Activated gamma-delta T cell treated with Interleukin-2 at 50 U/mL for 16 hours (primary cell): ENCODE results near the gene PRKG1.
"Not testable (repeated sequence)": the region's sequence is repeated elsewhere in the genome, so short reads cannot be mapped to it uniquely, and the experiment has no call there.

Source experiments
- DNase-seq: peaks from one replicate; pipeline ENCODE4 v3.0.0-alpha.2; 2020

The PRKG1 gene

DNA sequence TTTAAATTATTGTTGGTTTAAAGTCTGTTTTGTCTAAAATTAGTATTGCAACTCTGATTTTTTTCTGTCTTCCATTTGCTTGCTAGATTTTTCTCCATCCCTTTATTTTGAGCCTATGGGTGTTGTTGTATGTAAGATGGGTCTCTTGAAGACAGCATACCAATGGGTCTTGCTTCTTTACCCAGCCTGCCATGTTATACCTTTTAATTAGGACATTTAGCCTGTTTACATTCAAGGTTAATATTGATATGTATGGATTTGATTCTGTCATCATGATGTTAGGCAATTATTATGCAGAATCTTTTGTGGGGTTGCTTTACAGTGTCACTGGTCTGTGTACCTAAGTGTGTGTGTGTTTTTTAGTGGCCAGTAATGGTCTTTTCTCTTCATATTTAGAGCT is 906.5 kb downstream of the PRKG1 start:
- DNase-seq, result no peak

DNA sequence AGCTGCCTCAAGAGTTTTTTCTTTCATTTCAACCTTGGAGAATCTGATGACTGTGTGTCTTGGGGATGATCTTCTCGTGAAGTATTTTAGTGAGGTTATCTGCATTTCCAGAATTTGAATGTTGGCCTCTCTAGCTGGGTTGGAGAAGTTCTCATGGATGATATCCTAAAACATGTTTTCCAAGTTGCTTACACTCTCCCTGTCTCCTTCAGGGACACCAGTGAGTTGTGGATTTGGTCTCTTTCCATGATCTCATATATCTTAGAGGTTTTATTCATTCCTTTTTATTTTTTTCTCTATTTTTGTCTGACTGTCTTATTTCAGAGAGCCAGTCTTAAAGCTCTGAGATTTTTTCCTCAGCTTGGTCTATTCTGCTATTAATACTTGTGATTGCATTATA is 907.4 kb downstream of the PRKG1 start:
- DNase-seq, result no peak

DNA sequence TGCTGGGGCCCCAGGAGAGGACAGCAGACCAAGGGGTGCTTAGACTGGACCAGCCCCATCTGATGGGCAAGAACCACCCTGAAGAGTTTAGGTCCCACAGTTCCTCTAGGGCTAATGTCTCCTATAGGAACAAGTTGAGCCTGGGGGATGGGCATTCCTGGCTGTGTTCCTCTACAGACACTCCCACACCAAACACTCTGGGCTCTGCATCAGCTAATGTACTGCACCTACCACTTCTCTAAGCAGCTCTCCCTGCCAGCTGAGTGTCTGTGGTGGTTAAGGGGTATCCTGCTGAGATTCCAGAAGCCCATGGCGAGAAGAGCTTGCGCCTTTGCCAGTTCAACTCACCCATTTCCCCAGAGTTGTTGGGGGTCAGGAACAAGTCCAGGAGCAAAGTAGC is 909.2 kb downstream of the PRKG1 start:
- no peak for DNase-seq

- no peak for DNase-seq
These were observed 911.0 kb downstream of the PRKG1 start for GRCh38 chr10:51985336-51985735.

DNA sequence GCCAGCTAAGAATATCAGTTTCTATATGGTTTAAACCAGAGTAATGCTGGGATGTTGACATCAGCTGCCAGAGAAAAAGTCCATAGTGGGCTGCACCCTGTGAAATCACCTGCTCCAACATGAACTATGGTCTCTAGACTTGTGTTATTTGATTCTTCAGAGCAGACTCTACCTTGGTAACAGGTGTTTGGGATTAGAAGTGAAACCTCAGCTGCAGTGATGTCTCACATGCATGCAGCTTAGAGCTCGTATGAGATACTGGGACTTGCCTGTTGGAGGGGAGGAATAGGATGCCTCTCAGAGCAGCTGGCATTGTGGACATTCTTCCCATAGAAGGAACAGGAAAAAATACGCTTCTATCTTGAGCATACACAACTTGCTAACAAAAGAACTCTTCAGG is 912.2 kb downstream of the PRKG1 start:
- no peak for DNase-seq

DNA sequence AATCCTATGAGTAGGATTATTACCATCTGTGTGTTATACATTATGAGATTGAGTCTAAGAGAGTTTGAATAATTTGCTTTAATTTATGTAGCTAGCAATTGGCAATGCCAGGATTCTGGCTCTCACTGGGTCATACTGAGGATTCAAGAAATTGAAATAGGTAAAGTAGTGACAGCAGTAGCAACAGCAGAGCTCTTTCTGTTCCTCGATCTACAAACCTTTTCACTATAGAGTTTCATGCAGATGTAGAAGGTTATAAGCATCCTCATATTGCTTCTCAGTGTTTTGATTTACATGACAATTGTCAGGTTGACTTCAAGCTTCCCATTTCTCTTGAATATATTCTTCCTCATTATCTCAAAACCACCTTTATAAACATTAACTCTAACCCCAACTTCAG is 919.2 kb downstream of the PRKG1 start:
- DNase-seq, result no peak

DNA sequence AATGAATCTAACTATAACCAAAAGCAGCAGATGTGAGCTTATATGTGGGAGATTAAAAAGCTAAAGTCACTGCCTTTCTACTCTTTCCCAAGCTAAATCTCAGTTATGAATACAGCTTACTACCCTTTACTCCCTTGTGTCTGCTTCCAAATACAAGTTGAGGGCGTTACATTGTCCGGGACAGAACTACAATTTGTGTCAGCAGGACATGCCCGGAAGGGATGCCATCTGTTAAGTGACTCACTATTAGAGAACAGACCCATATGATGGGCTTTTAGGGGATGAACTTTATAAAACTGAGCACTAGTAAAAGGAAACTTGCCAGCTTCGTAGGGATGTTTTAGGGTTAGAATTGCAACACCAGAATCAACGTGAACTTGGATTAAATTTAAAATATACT is 924.8 kb downstream of the PRKG1 start:
- no peak for DNase-seq

DNA sequence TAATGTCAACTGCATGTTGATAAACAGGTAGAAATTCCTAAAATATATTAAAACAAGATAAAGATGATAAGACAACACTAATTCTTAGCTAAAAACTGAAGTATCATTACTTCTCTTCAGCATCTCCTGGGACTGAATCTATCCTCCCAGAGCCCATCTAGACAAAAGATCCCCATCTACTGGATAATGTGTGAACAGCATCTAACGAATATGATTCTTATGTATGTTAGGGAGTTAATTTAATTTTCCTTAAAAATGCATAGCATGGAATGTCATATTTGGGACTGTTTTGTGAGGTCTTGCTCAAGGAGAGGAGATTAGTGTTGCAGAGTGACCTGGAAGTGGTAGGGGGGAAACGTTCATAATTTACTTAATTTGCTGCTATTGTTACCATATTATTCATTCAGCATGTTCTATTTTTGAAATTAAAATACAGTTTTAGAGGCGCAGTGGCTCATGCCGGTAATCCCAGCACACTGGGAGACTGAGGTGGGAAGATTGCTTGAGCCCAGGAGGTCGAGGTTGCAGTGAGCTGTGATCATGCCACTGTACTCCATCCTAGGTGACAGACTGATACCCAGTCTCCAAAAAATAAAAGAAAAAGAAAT is 930.2 kb downstream of the PRKG1 start:
- no peak for DNase-seq

GRCh38 chr10:52007091-52007490 is 932.8 kb downstream of the PRKG1 start:
- no peak for DNase-seq

- DNase-seq, result no peak
These were observed 936.8 kb downstream of the PRKG1 start for GRCh38 chr10:52011118-52011517.

- DNase-seq, result no peak
These were observed 944.8 kb downstream of the PRKG1 start for GRCh38 chr10:52019077-52019555.

GRCh38 chr10:52019656-52020055 is 945.4 kb downstream of the PRKG1 start:
- DNase-seq, result no peak

- DNase-seq, result no peak
These were observed 945.9 kb downstream of the PRKG1 start for GRCh38 chr10:52020173-52020572.

- no peak for DNase-seq
These were observed 946.4 kb downstream of the PRKG1 start for GRCh38 chr10:52020702-52021101.

GRCh38 chr10:52027055-52027705 is 952.9 kb downstream of the PRKG1 start:
- DNase-seq, result no peak

- DNase-seq, result no peak
These were observed 954.2 kb downstream of the PRKG1 start for GRCh38 chr10:52028523-52028858.

GRCh38 chr10:52029628-52030027 is 955.3 kb downstream of the PRKG1 start:
- DNase-seq, result no peak

GRCh38 chr10:52030051-52030790 is 955.9 kb downstream of the PRKG1 start:
- DNase-seq, result no peak

GRCh38 chr10:52030975-52031374 is 956.7 kb downstream of the PRKG1 start:
- no peak for DNase-seq

DNA sequence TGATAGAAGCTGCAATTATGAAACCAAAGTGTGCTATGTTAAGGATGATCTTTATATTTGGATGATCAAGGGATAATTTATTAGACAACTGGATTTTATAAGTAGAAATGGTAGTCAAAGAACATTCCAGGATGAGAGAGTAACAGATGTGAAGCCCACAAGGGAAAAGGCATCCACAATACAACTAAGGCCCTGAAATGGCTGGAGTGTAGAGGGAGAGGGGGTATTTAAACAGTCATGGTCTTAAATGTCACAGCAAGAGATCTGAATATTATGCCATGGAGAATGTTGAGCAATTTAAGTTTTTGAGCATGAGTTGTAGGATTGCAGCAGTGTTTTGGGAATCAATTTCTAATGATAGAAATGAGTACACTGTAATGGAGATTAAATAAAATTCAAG is 957.5 kb downstream of the PRKG1 start:
- no peak for DNase-seq

DNA sequence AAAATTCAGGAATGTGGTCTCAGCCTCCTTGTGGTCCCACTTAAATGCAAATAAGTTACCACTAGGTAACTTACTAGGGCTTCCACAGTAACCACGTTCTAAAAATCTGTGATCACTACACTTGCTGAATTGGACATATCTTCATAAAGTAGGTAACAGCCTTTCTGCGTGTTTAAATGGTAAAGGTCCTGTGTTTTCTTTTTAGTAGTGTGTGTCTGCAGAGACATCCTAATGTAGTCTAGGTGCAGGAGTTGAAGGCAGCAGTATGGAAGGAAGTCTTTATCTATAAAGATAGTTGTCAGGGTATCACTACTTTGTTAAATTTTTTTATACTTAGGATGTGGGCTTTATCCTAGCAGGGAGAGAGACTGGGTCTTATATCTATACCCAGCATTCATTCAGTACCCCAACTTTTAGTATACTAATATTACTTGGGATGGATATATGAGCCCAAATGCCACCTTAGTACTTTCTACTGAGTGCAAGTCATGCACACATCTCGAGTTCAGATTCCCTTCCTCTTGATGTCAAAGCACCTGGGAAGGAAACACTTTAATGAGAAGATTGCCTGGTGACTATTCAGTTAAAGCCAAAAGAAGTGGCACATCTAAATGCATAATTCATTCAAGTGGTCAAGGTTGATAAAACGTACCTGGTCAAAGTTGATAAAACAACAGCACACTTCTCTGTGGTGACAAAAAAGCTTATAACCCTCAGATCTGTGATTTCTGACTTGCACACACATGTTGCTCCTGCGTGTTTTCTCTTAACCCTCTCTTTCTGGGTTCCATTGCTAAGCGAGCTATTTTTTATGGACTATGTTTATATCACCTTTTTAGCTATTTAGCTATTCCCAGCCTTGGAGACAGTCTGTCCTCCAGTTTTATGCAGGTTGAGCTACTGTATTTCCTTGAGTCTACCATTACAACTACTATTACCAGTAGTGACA is 958.7 kb downstream of the PRKG1 start:
- no peak for DNase-seq

DNA sequence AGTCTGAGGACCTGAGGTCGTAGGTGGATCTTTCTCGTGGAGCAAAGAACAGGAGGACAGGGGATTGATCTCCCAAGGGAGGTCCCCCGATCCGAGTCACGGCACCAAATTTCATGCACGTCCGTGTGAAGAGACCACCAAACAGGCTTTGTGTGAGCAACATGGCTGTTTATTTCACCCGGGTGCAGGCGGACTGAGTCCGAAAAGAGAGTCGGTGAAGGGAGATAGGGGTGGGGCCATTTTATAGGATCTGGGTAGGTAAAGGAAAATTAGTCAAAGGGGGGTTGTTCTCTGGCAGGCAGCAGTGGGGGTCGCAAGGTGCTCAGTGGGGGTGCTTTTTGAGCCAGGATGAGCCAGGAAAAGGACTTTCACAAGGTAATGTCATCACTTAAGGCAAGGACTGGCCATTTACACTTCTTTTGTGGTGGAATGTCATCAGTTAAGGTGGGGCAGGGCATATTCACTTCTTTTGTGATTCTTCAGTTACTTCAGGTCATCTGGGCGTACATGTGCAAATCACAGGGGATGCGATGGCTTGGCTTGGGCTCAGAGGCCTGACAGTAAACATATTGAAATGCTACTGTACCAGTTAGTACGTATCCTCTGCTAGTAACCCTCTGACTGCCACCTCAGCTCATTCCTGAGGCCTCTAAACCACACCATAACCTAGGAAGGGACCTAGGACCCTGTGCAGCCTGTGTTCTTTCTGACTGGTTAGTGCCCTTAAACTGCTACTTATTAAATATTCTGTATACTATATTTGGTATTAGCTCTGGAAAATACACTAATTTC is 964.9 kb downstream of the PRKG1 start:
- DNase-seq, result not testable (repeated sequence)
